SIG-M5 (cell line): ENCODE results near the gene STARD10.

Experiments used
- DNase-seq: peaks from one replicate; lab custom pipeline; 2025; lab: John Stamatoyannopoulos, UW

STARD10 gene

DNA sequence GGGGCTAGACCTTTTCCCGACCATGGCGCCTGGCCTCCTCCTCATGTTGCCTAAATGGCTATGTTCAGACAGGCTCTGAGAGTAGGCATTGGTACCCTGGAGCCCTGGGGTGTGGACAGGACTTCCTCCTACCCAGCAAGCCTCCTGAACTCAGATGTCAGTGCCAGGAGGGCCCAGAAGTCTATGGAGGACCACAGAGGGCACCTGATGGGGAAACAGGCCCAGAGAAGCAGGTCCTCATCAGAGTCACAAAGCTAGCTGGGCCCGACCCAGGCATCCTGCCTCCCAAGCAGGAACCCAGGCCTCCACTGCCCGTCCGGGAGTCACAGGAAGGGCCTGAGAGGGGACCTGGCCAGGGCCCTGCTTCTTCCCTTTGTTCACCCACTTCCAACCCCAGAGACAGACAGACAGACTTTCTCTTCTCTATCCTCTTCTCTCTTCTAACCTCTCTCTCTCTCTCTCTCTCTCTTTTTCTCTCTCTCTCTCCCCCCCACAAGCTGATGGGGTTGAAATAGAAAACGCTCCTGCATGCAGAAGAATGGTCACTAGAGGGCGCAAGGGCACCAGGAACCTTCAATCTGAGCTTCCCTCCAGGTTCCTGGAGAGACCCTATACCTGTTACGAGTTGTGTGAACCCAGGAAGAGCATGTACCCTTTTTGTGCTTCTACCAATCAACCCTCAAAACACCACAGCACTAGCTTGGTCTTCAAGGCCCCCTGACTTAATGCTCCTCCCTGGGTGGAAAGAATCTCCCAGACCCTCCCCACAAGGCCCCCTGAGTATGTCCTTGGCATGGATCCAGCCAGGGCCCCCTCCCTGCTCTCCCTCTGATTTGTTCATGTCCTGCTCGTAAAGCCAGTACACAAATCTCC is 68.8 kb downstream of the STARD10 start:
- no peak for DNase-seq

DNA sequence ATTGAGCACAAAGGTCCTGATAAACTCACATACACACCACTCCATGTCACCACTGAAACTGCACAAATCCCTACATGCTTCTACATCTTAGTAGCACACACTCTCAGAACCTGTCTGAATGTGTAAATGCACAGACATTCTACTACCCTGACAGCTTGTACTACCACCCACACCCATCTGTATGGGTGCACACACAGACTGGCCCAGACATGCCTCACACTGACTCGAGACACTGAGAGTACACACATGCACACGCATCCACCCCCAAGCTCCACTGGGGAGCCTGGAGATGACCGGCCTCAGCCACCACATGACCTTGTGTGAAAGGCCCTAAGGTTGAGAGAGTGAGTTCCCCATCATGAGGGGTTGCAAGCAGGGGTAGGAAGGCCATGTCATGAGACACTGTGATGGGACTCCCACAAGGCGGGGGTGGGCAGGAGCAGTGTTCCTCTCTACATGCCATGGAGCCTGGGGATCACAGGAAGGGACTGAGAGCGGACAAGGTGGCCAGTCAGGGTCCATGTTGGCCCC is 69.8 kb downstream of the STARD10 start:
- DNase-seq: no peak

DNA sequence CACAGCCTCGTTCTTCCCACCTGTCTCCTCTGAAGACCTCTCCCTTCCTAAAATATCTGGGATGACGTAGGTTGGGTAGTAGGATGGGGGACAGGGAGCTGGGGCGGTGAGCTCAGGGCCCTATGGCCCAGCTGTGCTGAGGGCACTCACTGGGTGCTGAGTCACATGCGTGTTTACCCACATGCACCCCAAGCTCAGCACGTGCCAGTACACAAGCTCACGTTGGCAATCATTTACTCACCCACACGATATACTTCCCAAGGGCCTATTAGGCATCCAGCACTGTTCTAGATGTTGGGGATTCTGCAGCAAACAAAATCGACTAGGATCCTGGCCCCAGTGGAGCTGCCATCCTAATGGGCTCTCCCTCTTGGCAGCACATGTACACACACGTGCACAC is 70.3 kb downstream of the STARD10 start:
- DNase-seq: no peak

DNA sequence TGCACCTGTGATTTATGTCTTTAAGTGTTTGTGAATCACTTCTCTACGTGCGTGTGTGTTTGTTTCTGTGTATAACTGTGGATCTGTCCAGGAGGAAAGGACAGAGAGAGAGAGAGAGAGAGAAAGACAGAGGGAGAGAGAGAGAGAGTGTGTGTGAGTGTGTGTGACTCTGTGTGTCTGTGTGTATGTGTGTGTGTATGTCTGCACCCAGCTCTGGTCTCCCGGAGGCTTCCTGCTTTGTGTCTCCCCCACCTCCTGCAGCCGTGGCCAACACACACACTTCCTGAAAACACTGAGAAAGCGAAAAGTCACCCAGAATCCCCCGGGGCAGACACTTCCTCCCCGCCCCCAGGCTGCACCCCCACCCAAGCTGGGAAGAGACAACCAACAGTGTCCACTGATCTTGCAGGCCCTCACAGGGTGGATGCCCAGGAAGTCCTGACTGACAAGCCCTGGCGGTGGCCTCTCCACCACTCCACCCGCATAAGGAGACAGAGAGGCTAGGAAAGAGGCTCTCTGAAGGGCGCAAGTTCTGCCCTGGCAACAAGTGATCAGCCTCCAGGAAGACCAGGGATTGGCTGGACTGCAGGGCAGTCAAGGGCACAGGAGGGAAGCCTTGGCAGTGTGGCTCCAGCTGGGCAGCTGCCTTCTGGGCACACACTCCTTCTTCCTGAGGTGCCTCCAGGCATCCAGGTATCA is 71.6 kb downstream of the STARD10 start:
- peak; percentile 55 for DNase-seq

DNA sequence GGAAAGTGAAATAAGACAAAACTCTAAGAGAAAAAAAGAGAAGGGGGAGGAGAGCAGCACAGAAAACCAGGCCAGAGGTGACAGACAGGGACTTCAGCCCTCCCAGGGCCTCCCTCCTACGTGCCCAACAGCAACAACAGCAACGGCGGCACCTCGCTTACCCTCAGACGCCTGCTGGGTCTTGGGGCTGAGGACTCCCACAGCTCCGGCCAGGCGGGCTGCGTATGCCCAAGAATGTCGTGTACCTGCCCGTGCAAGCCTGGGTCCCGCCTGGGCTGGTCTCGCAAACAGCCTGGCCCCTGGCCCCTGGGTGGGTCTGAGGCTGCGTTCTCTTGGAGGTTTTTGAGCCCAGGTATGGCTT is 72.2 kb downstream of the STARD10 start:
- no peak for DNase-seq

DNA sequence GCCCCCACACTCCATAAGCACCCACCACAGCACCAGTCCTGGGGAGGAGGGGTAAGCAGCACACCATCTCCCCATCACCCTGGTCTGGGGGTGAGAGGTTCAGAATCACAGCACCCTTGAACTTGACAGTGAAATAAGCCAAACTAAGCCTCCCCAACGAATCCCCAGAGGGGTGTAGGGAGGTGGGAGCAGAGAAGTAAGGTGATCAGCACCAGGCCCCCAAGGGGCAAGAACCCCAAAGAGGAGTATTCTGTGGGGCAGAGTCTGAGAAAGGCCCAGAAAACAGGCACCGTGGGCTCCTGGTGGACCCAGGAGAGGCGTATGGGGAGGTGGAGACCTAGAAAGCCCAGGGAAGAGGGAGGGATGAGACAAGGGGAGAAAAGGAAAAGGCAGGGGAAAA is 72.6 kb downstream of the STARD10 start:
- no peak for DNase-seq

DNA sequence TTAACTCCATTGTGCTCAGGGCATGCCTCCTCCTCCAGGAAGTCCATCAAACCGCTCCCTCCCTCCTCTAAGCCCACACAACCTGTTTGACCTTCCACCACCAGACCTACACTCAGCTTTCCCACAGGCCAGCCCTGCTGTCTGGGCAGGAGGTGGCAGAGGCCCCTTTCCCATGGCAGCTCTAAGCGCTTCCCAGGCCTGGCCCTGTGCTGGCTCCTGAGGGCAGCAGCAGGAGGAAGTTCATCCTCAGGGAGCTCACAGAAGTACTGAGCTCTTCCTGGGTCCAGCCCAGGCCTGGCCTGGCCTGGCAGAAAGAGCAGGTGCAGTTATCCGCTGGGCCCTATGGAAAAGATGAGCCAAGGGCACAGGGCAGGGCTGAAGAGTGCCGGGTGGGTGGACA is 73.1 kb downstream of the STARD10 start:
- DNase-seq: no peak

DNA sequence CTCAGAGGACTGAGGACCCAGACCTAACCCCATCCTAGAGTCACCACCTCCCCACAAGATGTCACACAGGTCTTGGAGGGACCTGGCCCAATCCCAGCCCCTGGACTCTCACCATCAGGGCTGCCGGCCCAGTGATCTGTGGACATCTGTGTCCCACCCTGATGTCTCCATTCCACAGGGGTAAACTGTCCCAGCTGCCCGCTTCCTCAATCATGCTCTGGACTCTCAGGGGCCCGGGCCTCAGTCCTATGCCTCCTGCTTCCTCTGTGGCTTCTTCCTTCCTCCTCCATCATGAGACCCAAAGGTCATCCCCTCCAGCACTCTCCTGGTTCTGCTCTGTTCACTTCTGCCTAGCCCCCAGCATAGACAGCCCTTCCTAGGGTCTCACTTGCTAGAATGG is 73.8 kb downstream of the STARD10 start:
- no peak for DNase-seq

DNA sequence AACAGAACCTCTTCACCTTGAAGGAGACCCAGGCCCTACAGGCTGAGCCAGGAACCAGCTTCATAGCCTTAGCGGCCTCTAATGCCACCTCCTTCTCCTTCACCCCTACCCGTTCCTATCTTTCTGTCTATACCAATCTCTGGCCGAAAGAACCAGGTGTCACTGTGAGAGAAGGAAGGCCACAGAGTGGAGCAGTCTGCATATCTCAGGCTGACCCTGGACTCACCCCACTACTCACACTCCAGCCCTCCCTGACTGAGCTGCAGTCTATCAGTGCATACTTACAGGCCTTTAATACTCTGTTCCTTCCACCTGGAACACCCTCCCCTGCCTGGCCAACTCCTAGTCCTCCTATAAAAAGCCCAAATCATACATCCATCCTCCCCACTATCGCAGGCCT is 74.3 kb downstream of the STARD10 start:
- DNase-seq: no peak

DNA sequence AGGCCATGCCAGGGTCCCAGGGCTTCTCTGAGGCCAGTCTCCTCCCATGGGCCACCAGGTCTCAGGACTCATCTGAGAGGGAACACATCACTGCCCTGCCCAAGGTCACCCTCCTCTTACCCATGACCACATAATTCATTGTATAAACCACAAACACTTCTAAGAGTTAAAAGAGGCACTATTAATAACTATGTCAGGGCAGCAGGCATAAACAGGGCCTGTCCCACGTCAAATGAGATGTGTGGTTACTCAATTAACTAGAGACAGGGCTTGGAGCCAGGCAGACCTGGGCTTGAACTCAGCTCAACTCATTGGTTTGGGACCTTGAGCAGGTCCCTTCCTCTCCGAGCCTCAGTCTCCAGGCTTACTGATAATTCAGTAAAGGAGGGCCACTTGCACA is 74.7 kb downstream of the STARD10 start:
- DNase-seq: no peak

DNA sequence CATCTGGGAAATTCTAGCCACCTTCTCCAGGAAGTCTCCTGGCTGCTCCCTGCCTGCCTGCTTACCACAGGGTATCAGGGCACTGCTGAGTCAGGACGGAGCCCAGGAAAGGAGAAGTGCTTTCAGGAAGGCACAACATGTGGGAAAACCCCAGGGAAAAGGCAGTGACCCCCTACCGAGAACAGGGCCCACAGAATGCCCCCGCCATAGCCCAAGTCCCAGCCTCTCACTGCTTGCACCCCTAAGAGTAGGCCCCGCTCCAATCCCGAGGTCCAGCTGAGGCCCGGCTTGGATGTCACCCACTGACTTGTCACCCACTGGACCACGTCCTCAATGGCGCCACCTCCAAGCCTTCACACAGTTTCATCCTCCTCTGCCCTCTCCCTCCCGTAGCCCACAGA is 75.7 kb downstream of the STARD10 start:
- DNase-seq: no peak

DNA sequence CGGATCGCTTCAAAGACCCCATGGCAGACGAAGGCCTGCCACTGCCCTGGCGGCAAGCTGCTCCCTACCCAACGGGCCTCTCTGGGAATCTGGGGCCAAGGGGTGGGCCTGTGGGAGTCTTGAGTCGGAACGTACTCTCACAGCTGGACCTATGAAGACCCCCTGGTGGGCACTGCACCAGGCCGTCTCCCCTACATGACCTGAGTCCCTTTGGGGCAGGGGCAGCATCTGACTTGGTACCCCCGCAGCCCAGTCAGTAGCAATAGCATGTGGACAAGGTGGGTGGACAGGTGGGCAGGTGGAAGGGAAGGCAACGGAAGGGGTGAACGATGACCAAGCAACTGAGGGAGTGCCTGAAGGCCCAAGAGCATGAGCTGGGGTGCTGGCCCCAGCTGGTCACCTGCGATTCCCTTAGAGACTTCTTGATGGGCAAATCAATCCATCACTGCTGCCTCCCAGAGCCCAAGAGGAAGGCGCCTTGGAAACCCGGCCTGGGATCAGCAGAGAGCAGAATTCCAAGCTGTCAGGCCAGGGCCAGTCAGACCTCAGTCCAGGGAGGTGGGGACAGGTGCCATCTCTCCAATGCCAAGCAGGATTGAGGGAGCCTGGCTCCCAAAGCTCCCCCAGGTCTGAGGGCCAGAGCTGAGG is 76.9 kb downstream of the STARD10 start:
- DNase-seq: no peak

DNA sequence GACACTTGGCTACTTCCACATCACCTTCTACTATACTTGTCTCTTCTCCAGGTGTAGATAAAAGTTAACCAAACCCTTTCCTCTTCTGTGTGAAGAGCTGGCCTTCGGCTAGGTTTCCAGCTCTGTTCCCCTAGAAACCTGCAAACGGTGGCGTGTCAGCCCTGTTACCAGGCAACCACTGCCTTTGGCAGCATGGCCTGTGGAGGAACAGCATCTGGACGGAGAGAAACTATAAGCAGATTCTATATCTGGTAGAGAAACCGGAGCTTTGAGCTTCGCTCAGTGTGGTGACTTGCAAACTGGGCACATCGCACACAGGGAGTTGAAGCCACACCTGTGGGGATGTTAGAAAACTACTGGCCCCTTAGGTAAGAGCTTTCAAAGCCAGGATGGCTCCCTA is 77.6 kb downstream of the STARD10 start:
- DNase-seq: no peak

DNA sequence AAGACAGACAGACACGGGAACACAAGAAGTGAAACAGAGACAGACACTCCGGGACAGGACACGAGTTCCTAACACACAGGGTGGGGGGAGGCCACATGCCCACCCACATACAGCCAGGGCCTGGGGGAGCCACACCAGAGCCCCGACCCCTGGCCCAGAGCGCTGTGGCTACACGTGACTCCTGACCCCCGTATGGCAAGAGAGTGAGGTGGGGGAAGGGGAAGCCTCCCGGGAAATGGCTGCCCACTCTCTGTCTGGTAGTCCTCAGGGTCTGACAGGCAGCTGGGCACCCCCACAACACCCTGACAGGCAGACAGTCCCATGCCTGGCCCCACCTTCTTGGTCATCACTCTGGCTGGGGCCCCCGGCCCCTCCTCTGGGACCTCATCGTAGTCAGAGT is 81.0 kb downstream of the STARD10 start:
- DNase-seq: no peak

DNA sequence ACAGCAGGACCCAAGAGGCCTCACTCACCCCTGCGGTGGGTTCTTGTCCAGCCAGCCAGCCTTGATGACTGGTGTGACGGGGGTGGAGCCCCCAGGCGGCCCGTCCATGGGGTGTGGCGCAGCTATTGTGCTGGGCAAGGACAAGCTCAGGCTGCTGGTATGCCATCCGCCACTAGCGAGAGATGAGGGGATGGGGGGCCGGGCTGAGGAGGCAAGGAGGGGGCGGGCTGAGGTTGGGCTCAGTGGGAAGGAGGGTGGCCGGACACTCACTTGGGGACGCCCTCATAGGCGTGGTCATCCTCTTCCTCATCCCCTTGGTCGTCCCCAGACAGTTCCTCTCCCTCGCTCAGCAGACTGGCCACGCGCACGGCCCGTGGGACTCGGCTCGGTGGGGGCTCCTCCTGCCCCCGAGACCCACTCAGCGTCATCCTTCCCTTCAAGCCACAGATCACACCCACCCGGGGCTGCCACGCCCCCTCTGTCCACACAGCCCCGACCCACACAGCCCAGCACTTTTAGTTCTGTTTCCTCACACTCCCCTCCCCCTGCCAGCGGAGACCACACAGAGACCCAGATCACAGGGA is 81.6 kb downstream of the STARD10 start:
- no peak for DNase-seq

DNA sequence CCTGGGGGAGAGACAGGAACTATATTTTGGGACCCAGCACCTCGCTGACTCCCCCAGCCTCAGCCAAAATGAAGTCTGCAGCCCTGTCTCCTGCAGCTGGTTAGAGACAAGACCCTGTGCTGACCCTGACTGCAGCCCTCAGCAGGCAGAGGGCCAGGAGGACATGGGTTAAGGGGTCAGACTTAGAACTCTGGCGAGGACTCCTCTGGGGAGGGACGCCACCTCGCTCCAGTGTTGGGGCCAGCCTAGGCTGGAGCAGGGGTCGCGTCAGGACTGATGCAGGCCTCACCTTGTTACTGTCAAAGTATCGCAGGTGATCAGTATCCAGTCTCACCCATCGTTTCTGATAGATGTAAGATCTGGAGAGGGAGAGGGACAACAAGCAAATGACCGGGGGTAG is 82.7 kb downstream of the STARD10 start:
- no peak for DNase-seq

DNA sequence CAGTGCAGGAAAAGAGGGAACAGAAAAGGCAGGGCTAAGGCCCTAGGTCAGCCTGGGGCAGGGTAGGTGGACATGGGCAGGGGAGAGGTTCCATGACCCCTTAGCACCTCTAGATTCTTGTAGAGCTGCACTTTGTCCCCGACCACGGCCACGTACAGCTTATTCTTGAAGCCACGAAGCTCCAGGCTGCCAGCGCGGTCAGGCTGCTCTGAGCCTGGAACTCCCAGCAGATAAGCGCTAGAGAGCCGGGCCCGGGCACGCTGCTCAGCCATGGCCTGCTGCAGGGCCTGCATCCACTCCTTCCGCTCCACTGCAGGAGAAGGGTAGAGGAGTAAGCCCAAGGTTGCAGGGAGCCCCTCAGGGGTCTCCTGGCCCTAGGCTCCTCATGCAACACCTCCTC is 83.6 kb downstream of the STARD10 start:
- no peak for DNase-seq

DNA sequence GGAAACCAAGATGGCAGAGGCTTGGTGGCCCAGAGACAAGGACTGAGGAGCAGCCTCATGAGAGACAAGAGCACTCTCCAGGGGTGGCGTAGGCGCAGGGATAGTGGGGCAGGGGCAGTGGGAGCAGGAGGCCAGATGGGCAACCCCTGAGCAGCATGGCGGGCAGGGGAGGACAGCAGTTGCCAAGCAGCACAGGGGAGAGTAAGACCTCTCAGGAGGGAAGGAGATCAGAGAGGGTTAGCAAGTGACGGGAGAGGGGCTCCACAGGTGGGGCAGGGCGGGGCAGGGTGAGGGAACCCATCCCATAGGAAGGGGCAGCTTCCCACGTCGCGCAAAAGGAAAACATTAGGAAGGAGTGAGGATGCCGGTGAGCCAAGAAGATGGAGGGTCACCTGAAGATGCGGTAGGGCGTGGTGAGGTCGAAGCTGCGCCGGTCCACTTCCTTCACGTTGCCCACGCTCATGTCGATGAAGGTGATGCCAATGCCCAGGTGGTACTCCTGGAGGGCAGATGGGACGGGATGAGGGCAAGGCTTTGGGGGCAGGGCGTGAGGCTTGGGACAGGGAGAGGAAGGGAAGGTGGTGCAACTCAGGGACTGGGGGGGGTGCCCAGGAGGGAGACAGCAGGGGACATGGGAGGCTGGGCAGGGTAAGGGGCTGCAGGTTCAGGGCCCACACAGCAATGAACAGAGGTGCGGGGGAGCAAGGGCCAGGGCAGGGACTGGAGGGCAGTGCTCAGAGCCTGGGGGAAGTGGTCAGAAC is 84.2 kb downstream of the STARD10 start:
- no peak for DNase-seq

DNA sequence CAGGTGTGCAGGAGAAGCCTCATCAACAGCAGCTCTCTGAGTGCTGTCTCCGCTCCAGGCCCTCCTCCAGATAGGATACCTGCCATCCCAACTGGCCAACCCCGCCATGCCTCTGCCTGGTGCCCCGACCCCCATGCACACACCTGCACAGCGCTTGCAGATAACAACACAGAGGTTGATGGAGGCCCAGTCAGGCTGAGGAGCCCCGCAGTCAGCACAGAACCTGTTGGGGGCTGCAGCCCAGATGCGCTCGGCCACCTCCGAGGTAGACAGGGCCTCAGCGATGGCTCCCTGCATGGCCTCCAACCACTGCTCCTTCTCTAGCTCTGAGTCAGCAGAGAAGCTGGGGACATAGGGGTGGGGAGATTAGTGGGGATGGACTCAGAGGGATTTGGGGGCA is 86.8 kb downstream of the STARD10 start:
- DNase-seq: no peak

DNA sequence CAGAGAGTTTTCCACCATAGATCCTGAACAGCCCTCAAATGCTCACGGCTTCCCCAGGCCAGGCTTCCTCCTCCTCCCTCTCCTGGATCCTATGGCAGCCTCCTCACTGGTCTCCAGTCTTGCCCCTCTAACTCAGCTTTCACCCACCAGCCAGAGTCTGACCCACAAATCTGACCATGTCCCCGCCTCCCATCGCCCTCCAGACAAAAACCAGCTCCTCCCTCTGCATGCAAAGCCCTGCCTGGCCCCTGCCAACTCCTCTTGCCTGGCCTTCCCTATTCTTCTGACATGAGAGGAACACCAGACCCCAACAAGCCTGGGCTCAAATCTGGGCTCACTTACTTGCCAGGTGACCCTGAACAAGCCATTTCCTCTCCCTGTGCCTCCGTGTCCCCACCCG is 87.3 kb downstream of the STARD10 start:
- DNase-seq: no peak

DNA sequence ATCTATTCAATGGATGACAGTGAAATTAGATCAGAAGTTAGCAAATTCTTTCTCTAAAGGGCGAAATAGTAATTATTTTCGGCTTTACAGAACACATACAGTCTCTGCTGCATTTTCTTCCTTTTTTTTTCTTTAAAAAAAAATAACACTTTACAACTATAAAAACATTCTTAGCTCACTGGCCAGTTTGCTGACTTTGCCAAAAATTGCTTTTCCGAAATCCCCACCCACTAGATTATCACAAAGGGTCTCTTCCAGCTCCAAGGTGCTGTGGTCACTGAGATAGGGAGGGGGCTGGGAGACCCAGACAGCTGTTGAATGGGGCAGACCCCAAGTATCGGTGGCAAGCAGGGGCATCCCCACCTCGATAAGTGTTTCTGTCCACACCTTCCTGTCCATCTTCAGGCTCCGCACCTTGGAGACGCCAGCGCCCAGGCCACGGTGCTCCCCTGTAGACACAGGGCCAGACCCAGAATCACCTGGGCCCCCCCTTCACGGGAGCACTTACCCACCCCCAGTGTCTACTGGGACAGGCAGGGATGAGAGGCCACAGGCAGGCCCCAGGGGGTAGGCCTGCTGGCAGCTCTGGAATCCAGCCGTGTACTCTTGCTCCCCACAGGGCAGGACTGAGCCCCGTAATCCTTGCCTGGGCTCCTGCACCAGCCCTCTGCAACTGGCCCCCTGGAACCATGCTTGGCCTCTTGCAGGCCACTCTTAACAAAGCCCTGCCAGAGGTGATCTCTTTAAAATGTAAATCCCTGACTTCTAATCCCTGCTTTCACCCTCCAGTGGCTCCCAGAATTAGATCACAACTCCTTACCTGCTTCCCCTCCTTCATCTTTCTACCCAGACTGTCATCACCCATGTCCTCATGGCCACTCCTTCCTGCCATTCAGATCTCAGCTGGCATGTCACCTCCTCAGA is 88.1 kb downstream of the STARD10 start:
- DNase-seq: no peak
